HG03558 (cell line): Measurements from ENCODE around the gene BDKRB2.

ENCODE experiments used
- ATAC-seq: cut with Tn5 transposase; IDR thresholded peaks from one replicate; pipeline ENCODE4 v1.9.1; 2021; ENCODE audit warnings: moderate number of reproducible peaks; ENCODE audit not compliant: unreplicated experiment; ENCODE audit errors: extremely low read depth

Gene BDKRB2

DNA sequence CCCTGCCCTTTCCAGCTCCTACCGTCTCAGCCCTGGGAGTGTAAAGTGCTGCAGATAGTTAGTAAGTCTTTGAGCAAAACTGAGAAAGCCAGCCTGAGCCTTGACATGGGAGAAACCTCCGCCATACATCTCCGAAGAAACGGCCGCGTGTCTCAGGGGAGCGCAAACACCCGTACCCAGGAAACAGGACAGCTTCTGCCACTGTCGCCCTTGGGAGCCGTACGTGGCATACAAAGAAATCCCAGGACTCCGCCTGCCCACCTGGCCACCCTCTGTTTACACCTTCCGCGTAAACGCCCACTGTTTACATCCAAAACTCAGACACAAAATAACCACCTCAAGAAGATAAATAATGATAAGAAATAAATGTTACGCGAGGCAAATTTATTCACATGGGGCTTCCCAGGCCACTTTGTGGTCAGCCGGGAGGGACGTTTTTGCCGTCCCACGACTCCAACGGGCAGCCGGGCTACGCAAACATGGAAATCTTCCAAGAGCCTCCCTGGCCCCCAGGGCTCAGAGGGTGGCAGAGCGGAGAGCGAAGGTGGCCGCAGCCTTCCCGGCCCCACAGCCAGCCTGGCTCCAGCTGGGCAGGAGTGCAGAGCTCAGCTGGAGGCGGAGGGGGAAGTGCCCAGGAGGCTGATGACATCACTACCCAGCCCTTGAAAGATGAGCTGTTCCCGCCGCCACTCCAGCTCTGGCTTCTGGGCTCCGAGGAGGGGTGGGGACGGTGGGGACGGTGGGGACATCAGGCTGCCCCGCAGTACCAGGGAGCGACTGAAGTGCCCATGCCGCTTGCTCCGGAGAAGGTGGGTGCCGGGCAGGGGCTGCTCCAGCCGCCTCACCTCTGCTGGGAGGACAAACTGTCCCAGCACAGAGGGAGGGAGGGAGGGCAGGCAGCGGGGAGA is at the start of gene BDKRB2:
Gene BDKRB2, plus strand, starts transcription at position 689 of the 908 bp plus-strand sequence. CDS start 32,269 bp downstream, outside the sequence.
- ATAC-seq = no peak

DNA sequence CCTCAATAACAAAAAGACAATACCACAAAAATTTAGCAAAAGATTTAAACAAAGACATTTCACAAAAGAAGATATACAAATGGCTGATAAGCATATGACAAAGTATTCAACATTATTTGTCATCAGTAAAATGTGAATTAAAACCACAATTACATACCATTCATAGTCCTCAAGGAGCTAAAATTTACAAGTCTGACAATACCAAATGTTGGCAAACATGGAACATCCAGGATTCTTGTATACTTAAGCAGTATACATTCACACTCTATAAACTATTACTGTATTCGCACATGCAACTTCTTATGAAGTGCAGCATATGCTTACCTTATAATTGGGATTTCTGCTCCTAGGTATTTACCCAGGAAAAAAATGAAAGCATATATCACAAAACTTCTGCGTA is 49.7 kb upstream of the BDKRB2 start:
- ATAC-seq = no peak

DNA sequence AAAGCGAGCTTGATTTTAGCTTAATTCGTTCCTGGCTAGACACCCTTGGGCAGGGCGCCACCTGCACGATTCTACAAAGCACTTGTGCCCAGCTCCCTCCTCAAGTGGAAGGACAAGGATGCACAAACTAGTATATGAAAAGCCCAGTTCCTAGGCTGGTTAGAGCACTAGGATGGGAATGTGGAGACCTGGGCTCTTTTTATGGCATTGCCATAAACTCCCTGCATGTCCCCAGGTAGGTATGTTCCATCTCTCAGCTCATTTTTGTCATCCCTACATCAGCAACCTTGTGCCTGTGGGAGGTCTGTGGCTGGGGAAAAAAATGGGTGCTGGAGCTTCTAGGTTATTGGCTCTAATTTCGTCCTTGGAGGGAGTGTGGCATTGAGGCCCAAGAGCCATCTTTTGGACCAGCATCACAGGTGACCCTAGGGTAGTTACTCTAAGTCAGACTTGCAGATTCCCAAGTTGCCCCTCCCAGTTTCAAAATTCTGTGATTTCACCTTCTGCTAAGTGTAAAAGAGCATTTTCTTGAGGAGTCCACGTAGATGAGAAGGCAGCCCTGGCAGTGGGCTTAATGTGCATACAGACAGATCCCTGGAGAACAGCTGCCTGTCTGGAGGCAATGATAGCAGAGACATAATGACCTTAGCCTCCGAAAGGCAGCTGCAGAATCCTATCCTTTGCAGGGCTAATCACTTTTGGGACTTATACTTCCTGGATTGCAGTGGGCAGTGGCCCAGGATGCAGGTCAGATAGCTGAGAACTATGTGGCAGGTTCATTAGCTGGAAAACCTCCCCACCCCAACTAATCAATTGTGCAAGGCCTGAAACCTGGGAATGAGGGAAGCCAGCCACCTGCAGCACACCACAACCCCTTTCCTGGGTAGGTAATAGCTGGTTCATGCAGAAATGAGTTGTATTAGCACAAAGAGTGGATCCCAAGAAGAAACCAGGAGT is 47.6 kb upstream of the BDKRB2 start:
- ATAC-seq = no peak

DNA sequence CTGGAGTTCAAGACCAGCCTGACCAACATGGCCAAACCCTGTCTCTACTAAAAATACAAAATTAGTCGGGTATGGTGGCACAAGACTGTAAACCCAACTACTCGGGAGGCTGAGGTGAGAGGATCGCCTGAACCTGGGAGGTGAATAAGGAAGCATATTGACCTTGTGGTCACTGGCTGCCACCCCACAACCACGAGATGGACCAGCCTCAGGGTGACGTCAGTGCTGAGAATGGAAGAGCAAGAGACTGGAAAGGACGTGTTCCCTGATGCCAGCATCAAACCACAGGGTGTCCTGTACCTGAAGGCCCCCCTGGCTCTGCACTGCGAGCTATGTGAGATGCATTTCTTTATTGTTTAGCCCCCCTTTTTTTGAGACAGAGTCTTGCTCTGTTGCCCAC is 45.9 kb upstream of the BDKRB2 start:
- ATAC-seq = no peak

DNA sequence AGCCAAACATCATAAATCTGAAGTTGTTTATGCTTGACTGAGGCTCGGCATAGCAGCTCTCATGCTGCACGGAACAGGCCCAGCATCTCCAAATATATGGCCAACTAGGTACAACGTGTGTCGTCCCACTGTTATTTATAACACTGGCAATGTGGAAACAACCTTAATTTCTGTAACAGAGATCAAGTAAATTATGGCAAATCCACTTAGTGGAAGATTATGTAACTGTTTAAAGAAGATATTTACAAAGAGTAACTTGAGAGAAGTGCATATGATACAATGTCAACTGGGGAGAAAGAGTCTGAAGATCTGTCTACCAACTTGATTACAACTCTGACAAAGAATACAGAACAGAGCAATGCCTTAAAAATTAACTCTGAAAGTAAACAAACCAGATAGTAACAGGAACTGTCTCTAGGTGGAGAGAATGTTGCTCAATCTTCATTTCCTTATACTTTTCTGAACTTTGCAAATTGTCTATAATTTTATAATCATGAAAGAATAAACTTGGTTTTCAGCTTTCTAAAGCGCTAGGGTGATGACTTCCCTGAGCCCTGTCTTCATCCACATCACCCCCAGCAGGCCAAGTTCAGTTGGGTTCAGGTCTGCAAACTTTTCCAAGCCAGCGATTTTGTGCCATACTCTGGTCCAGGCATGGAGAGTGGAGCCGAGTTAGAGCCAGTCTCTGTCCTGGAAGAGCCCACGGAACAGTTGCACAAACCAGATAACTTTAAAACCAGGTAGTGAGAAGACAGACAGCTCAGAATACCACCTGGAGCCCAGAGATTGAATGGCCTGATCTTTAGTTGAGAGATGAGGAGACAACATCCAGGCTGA is 44.3 kb upstream of the BDKRB2 start:
- ATAC-seq = no peak

DNA sequence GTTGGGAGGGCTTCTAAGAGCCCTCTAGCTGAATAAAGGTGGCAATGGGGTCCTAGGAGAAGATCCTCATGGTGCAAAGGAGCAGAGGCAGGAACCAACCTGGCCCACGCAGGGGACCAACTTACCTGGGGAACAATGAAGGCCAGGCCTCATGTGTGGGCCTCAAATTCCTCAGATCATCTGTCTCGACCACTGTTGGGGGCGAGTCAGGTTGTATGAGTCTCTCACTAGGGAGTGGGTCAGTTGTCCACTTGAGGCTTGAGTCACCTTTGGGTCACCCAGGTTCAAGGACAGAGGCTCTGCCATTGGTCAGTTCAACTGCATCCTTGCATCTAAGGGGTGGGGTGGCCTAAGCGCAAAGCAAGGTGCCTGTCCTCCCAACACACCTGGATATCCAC is 43.7 kb upstream of the BDKRB2 start:
- no peak for ATAC-seq

DNA sequence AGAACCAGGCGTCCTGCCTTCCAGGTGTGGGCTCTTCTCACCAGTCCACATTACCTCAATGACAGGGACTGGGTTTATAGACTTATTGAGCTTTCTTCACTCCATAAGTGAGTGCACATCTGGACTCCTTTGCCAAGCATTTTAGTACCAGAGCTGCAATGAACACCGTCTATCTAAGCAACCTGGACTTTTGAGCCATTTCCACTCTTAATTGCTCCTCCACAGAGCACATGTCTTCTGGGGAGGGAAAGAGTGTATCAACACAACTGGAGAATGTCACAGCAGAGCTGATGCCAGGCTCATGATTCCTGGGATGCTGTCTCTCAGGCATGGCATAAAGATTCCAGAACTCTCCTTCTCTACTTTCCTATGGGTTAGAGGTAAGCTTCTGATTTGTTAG is 43.0 kb upstream of the BDKRB2 start:
- ATAC-seq = no peak

DNA sequence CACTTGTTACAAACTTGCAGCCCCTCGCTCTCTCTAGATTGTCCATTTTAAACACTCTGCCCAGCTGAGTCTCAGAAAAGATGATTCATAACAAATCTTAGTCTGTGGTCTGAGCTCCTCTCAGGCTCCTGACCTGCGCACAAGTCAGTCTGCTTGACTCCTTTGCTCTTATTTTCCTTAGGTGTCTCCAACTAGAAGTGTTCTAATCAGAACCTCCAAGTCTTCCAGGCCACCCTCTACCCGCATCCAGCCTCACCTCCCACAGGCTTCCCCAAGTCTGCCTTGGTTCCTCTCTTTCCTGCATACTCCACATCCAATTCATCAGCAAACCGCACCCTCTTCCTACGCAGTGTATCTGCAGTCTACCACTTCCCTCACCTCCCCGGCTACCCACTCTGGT is 42.4 kb upstream of the BDKRB2 start:
- ATAC-seq = no peak

DNA sequence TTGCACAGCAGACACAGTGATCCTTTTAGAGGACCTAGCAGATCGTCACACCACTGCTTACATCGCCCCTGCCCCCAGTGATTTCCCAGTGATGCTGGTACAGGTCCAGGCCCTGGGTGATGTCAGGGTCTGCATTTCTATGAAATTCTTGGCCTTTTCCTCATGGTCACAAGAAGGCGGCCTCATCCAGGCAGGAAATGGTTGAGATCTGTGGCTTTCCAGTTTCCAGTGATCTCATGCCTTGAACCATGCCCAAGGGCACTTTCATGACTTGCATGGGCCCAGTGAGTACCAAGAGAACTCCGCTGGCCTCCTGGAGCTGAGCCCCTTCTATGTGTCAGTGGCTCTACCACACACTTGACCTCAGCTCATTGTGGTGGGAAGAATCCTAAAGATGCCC is 41.9 kb upstream of the BDKRB2 start:
- ATAC-seq = no peak

DNA sequence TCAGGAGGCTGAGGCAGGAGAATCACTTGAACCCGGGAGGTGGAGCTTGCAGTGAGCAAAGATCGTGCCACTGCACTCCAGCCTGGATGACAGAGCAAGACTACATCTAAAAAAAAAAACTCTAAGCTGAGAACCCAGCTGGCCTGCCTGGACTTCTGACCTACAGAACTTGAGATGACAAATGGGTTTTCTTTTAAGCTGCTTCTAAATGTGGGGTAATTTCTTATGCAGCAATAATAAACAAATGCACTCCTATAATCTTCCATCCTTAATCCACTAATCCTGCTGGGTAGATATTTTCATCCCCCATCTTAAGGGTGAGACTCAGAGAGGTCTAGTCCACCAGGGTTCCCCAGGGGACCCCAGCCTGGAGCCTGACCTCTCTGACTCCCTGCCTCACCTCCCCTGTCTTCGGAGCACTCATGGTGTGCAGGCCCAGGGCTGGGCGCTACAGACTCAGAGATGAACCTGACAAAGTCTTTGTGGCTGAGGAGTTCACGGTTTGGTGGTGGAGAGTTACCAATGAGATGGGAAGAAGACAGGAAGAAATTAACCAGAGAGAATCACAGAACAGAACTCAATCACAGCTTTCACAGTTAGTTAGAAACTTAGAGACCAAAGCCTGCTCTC is 39.7 kb upstream of the BDKRB2 start:
- ATAC-seq = no peak

DNA sequence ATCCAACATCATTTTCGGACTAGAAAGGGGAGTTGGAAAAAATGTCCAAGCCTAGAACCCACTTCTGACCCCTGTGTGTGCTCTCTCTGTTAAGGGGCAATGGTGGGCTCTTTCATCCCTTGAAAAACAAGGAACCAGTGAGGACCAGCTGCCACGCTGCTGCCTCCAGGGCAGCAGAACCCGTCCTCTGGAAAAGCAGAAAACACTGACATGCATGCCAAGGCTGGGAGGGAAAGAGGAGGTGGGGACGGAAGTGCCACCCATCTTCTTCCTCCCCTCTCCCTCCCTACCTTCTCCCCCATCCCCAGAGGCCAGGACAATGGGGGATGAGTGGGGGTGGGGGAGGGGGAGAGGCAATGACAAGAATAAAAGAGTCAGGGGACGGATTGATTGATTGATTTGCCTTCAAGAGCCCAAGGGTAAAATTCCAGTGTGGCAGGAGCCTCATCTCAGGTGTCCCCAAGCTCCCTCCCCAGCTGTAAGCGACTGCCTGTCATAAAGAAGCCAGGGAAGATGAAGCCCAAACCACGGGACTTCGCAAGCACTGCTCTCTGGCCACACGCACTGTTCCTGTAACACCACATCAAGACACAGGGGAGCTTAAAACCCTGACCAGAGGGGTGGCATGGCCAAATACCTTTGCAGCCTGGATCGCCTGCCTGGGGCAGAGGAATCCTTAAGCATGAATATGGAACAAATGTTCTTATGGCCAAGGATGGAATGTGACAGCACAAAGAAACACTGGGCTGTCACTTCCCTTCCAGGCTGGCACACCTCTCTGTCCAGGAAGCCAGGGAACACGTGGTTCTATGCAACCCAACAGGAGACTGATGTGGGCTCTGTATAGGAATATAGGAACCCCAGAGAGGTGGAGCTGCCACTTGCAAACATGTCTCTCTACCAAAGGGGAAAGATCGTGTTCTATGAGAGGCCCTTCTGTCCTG is 38.9 kb upstream of the BDKRB2 start:
- no peak for ATAC-seq

DNA sequence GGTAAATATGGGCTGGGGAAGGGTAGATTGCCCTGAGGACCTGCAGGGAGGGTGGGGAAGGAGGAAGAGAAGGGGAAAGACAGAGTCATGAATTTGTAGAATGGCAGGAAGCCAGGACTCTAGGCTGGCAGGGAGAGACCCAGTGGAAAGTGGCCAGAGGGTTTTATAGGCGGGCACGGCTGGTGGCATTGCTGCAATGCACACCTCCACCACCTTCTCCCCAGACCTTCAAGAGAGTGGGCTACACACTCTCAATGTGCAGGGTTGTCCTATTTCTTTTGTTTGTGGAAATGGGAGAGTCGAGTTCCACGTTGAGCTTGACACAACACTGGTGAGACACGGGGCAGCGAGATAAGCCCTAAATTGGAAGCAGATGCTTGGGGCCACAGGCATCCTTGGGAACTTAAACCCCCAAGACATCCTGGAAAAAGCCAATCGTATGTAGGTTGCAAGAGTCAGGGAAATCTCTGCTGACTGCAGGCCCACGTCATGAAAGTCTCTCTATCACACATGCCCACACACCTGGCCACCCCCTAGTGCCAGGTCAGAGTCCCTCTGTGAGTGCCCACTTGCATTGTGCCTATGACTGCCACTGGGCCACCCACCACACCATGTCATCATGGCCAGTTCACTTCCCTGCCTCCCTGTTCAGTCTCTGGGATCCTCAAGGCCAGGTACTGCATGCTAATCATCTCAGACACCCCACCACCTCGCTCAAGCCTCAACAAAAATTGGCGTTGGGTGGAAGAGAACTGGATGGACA is 38.0 kb upstream of the BDKRB2 start:
- no peak for ATAC-seq

DNA sequence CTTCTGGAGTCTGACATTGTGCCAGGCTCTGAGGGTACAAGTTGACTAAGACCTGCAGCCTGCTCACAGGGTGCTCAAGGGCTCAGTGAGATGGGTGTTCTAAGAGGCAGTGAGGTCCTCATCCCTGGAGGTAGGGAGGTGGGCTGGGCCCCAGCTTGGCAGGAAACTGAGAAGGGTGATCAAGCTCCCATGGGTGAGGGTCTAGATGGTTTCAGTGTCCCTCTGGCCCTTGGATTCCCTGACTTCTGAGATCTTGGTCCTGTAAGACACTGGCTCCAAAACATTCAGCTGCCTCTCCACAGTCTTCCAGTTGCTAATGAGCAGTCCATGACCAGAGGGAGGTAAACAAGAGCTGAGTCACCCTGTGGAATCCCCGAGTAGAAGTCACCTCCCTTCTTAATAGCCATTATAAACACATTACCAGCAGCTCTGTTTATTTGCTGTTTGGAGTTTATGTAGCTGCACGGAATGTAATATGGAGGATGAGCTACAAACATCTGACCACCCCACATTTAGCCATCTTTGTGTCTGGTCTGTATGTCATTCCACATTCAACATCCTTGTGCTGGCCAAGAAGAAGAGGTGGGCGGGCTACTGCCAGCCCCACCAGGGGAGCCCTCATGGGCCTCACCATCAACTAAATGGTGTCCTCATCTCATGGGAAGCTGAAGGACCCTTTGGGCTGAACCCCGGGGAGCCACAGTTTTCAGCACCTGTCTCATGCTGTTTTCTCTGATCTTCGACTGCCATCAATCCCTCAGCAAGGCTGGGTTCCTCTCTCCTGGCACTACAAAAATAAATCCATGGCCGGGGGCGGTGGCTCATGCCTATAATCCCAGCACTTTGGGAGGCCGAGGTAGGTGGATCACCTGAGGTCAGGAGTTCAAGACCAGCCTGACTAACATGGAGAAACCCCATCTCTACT is 37.2 kb upstream of the BDKRB2 start:
- ATAC-seq = no peak

DNA sequence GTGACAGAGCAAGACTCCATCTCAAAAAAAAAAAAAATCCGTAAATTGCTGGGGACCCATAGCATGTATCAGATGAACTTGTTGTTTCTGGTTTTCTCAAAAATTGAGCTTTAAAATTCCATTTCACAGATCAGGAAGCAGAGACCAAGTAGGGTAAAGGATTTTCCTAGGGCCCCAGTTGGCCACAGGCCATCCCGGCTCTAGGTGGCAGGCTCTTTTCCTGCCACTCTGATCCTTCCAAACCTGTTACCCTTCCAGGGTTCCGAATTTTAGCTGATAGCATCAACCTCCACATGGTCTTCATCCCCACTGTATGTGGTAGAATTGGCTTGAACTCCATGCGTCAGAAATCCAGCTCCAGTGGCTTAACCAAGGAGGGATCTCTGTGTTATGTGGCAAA is 36.1 kb upstream of the BDKRB2 start:
- ATAC-seq = no peak

DNA sequence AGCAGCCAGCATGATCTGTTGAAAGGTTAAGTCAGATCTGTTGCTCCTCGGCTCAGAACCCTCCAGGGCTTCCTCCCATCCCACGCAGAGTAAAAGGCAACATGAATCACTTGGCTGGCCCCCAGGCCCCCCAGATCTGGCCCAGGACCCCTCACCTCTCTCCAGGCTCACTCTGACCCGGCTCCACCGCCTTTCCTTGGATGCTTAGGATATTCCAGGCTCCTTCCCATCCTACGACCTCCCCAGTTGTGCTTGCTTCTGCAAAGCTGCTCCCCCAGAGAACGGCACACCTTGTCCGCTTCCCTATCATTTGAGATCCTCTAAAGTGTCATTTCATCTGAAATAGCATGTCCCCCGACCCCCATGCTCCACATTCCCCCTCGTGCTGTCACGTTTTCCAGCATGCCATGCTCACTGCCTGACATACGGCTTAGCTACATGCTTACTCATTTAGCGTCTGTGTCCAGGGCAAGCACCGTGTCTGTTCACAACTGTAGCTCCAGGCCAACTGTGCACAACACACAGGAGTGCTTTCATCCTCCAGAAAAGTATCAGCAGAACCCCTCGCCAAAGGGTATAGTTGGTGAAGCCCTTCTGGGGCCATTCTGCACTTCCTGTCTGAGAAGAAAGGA is 33.6 kb upstream of the BDKRB2 start:
- ATAC-seq = no peak

DNA sequence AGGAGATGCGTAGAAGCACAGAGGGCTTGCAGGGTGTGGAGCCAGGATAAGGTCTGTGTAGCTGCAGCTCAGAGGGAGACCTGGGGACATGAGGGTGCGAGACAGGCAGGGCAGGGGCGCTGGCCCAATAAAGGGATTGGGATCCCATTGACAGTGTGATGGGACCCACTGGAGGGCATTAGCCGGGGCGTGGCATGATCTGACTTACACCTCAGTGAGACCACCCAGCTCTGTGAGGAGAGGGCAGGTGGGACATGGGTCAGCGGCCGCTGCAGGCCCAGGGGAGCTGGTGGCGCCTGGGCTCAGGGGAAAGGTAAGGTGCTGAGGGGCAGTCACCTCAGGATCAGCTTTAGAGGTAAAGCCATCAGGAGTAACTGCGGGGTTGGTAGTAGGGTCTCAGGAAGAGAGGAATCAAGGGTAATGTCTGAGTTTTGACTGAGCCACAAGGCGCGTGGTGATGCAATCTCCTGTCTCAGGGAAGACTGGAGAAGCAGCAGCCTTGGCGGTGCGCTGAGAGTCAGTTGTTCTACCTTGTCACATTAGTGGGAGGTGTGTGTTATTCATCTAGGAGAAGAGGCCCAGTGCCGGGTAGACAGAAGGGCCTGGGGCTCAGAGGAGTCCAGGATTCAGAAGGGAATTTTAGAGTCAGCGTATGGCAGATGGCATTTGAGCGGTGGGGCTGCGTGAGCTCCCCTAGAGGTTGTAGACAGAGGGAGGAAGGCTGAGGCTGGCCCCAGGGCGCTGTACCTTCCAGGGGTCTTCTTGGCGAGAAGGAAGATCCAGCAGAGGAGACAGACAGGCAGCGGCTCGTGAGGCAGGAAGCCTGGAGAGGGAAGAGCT is 30.8 kb upstream of the BDKRB2 start:
- no peak for ATAC-seq
